ENCODE measurements around the gene SMCR8.

SMCR8 gene

DNA sequence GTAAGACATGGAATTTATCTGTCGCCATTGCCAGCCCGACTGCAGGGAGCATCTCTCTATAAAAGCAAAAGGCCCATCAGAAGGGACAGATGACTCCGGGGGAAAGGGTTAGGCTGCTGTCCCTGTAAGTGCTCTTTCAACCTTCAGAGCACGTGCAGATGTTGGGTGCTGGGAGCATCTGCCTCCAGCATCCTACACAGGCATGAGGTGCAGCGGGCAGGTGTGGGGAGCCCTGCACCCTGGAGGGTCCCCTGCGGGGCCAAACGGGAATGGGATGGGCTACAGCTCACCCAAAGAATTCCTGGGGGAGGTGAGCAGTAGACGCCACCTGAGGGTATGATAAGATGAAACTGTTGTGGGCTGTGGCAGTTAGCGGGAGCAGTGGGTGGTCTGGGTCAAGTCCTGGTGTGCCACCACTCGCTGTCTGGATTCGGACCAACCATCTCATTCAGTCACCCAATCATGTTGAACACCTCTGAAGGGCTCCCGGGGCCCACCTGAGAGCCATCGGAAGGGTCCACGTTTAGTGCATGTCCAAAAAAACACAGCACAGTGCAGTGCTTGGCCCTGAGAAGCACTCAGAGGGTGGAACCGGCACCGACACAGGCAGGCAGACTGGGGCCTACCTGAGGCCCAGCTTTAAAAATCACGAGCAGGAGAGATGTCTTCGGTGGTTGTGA lies 3.8 kb downstream of the SMCR8 start:
- peaks cover 21% of the 10 kb centered on the region for H3K4me1 ChIP-seq (ENCODE audit: control insufficient read depth, insufficient read depth, low read length, poor library complexity, severe bottlenecking)

DNA sequence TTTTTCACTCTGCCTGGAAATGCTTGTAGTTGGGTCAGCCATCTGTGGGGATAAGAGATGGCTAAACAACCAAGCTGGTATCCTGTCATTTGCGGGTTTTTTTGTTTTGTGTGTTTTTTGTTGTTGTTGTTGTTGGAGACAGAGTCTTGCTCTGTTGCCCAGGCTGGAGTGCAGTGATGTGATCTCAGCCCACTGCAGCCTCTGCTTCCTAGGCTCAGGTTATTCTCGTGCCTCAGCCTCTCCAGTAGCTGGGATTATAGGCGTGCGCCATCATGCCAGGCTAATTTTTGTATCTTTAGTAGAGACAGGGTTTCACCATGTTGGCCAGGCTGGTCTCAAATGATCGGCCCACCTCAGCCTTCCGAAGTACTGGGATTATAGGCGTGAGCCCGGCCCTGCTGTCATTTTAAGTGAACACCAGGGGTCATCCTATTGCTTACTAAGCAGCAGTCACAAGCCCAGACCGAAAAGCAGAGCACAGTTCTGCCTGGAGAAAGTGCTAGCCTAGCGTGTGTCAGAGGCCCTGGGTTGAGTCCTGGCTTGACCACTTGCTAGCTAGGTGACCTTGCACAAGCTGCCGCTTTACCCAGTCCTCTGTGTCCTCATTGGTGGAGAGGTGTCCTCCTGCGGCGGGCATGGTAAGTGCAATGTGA lies 4.6 kb downstream of the SMCR8 start:
- Histone ChIP-seq H3K4me3 (ENCODE audit: extremely low read depth, insufficient read depth, low read length, poor library complexity, severe bottlenecking) (no peak overlapping the region), H3K27ac (ENCODE audit: low read depth, low read length, severe bottlenecking) (no peak overlapping the region), H3K36me3 (ENCODE audit: control insufficient read depth, insufficient read depth, low read length) (peaks cover 58% of the 10 kb centered on the region), H3K4me1 (ENCODE audit: control insufficient read depth, insufficient read depth, low read length, poor library complexity, severe bottlenecking) (peaks cover 21% of the 10 kb centered on the region), H3K9me3 (ENCODE audit: control insufficient read depth, low read length) (no peaks in the 10 kb centered on the region)
- 65 to 79% methylated on average over 10 of the region's 13 CpGs for WGBS, 2 experiments (ENCODE audit: insufficient coverage in 2 of 2)

More for the DNA sequence above, 3.8 kb downstream of the SMCR8 start:
- Histone ChIP-seq H3K4me3 (ENCODE audit: extremely low read depth, insufficient read depth, low read length, poor library complexity, severe bottlenecking) (no peak overlapping the region), H3K27ac (ENCODE audit: low read depth, low read length, severe bottlenecking) (no peak overlapping the region), H3K9me3 (ENCODE audit: control insufficient read depth, low read length) (no peaks in the 10 kb centered on the region), H3K36me3 (ENCODE audit: control insufficient read depth, insufficient read depth, low read length) (peaks cover 50% of the 10 kb centered on the region)
- WGBS, 2 experiments (ENCODE audit: insufficient coverage in 2 of 2), result 92 to 94% methylated on average over 12 of the region's 18 CpGs

DNA sequence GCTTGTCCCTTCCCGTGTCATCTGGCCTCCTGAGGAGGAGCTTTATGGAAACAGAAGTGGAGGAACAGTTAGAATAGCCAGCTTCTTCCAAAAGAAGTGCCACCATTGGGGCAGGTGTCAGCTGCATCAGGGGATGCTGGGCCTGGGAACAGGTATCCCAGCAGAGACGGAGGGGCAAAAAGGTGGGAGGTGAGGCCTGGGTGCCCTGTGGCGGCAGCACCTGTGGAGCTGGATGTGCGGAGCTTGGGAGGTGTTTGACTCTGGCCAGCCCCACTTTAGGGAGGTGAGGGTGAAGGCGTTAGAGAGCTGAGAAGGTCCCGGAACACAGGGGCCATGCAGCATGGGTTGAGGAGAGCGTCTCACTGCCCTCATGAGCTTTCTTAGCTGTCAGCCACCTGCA lies 5.2 kb downstream of the SMCR8 start:
- H3K4me1 ChIP-seq (ENCODE audit: control insufficient read depth, insufficient read depth, low read length, poor library complexity, severe bottlenecking), result peaks cover 21% of the 10 kb centered on the region
- 92 to 96% methylated on average over 6 to 7 of the region's 7 CpGs for WGBS, 2 experiments (ENCODE audit: insufficient coverage in 2 of 2)
- H3K27ac ChIP-seq (ENCODE audit: low read depth, low read length, severe bottlenecking), result no peak overlapping the region
- no peak overlapping the region for H3K4me3 ChIP-seq (ENCODE audit: extremely low read depth, insufficient read depth, low read length, poor library complexity, severe bottlenecking)
- H3K36me3 ChIP-seq (ENCODE audit: control insufficient read depth, insufficient read depth, low read length), result peaks cover 64% of the 10 kb centered on the region
- H3K9me3 ChIP-seq (ENCODE audit: control insufficient read depth, low read length), result no peaks in the 10 kb centered on the region

DNA sequence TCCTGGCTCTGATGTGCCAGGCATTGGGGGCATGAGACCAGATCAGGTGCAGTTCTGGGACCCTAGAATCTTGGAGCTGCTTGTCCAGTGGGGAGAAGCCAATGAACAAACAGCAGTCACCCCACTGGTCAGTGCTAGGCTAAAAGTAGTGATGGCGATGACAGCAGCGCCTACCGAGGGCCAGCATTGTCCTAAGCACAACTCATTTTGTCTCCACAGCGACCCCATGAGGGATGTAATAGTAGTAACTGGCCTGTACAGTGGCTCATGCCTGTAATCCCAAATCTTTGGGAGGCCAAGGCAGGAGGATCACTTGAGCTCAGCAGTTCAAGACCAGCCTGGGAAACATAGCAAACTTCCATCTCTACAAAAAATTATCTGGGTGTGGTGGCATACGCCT lies 6.2 kb downstream of the SMCR8 start:
- WGBS, 2 experiments (ENCODE audit: insufficient coverage in 2 of 2), result 94 to 95% methylated on average over 3 of the region's 5 CpGs
- no peak overlapping the region for H3K27ac ChIP-seq (ENCODE audit: low read depth, low read length, severe bottlenecking)
- peaks cover 15% of the 10 kb centered on the region for H3K4me1 ChIP-seq (ENCODE audit: control insufficient read depth, insufficient read depth, low read length, poor library complexity, severe bottlenecking)
- no peak overlapping the region for H3K4me3 ChIP-seq (ENCODE audit: extremely low read depth, insufficient read depth, low read length, poor library complexity, severe bottlenecking)
- H3K9me3 ChIP-seq (ENCODE audit: control insufficient read depth, low read length), result no peaks in the 10 kb centered on the region
- H3K36me3 ChIP-seq (ENCODE audit: control insufficient read depth, insufficient read depth, low read length), result peaks cover 66% of the 10 kb centered on the region

DNA sequence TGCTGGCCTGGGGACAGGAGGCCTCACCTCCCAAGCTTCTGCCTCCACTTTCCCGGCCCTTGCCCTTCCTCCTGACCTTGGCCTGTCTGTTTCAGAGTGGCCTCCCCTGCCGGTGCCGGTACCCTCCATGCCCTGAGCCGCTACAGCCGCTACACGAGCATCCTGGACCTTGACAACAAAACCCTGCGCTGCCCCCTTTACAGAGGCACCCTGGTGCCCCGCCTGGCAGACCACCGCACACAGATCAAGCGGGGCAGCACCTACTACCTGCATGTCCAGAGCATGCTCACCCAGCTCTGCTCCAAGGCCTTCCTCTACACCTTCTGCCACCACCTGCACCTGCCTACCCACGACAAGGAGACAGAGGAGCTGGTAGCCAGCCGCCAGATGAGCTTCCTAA lies 7.4 kb downstream of the SMCR8 start:
- Histone ChIP-seq H3K9me3 (ENCODE audit: control insufficient read depth, low read length) (no peaks in the 10 kb centered on the region), H3K27ac (ENCODE audit: low read depth, low read length, severe bottlenecking) (no peak overlapping the region), H3K4me3 (ENCODE audit: extremely low read depth, insufficient read depth, low read length, poor library complexity, severe bottlenecking) (no peak overlapping the region), H3K4me1 (ENCODE audit: control insufficient read depth, insufficient read depth, low read length, poor library complexity, severe bottlenecking) (peaks cover 10% of the 10 kb centered on the region), H3K36me3 (ENCODE audit: control insufficient read depth, insufficient read depth, low read length) (peaks cover 65% of the 10 kb centered on the region)
- 89 to 94% methylated on average over 9 to 11 of the region's 12 CpGs for WGBS, 2 experiments (ENCODE audit: insufficient coverage in 2 of 2)

DNA sequence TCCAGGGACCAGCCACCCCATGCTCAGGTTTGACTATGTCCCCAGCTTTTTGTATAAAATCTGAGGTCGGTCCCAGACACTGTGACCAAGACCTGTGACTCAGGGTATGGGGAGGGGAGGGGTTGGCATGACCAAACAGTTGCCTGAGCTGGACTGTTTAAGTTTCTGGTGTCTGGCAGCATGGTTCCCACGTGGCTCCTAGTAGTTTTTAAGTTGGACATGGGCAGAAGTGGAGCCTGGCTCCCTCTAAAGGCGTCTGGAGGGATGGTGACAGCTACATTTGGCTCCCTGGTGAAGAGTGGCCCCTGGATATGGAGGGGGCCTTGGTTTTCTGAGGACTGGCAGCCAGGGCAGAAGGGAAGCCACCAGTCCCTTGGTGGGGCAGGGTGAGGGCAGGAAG lies 7.9 kb downstream of the SMCR8 start:
- Histone ChIP-seq H3K9me3 (ENCODE audit: control insufficient read depth, low read length) (no peaks in the 10 kb centered on the region), H3K36me3 (ENCODE audit: control insufficient read depth, insufficient read depth, low read length) (peaks cover 65% of the 10 kb centered on the region), H3K4me3 (ENCODE audit: extremely low read depth, insufficient read depth, low read length, poor library complexity, severe bottlenecking) (no peak overlapping the region), H3K27ac (ENCODE audit: low read depth, low read length, severe bottlenecking) (no peak overlapping the region), H3K4me1 (ENCODE audit: control insufficient read depth, insufficient read depth, low read length, poor library complexity, severe bottlenecking) (peaks cover 6% of the 10 kb centered on the region)
- WGBS, 2 experiments (ENCODE audit: insufficient coverage in 2 of 2), result 75 to 82% methylated on average over 2 of the region's 3 CpGs

DNA sequence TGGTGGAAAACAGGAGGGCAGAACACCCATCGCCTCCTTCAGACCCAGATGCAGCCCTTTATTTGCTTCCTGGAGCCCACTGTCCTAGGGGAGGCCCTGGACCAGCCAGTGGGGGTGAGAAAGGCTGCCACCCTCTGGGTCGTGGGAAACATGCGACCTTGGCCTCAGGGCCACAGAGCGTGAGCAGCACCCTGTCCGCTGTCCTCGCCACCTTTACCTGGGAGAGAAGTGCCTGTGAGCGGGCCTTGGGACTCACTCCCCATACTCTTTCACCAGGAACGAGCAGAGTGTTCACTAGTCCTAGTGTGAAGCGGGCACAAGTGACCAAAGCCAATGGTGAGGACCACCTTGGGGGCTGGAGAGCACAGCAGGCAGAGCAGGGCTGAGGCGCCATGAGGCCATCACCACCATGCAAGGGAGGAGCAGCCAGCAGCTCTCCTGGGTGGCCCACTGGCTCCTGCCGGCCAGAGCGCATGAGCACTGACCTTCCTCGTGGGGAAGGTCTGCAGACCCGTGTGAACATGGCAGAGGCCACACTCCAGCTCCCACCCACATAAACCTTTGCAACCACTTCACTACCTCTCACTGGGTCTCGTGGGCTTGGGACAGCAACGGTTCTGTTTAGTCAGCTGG lies 8.5 kb downstream of the SMCR8 start:
- WGBS, 2 experiments (ENCODE audit: insufficient coverage in 2 of 2), result 90 to 95% methylated on average over 9 to 15 of the region's 16 CpGs
- H3K27ac ChIP-seq (ENCODE audit: low read depth, low read length, severe bottlenecking), result no peak overlapping the region
- H3K4me3 ChIP-seq (ENCODE audit: extremely low read depth, insufficient read depth, low read length, poor library complexity, severe bottlenecking), result no peak overlapping the region
- H3K9me3 ChIP-seq (ENCODE audit: control insufficient read depth, low read length), result no peaks in the 10 kb centered on the region
- peaks cover 2% of the 10 kb centered on the region for H3K4me1 ChIP-seq (ENCODE audit: control insufficient read depth, insufficient read depth, low read length, poor library complexity, severe bottlenecking)
- H3K36me3 ChIP-seq (ENCODE audit: control insufficient read depth, insufficient read depth, low read length), result peaks cover 66% of the 10 kb centered on the region

DNA sequence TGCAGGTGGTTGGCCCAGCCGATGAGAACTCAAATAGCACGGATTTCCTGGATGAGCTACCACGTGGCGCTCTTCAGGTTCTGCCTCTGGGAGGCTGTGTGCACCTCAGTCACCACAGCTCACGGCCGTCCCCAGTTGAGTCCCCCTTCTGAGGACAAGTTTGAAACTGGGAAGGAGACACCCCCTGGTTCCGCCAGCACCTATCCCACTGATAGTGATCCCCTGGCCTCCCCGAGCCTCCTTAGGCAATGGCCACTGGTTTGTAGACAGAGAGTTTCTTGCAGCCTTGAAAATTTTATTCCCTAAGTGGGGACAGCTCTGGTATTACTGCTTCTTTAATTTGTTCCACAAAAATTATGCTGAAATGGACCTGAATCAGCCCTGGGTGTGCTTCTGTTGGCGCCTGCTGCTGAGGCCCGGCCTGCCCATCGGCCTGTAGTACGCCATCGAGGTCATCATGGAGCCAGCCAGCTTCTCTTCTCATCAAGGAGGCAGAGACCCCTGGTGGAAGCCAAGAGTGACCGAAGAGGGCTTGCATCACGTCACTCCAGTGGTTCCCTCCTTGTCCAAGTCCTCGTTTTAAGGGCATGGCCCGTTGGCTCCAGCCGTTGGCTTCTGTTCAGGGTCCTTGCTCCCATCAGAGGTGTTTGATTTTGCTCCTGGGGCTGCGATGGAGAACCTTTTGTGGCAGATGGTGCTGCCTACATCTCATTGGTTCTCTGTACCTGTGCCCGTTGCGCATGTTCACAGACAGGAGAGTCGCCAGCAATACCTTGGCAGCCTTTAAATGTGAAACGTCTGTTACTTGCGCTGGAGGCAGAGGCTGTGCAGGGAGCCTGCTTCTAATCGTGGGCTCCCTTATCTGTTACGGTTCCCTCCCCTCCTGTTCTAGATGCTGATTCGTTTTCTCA lies 9.3 kb downstream of the SMCR8 start:
- Histone ChIP-seq H3K4me3 (ENCODE audit: extremely low read depth, insufficient read depth, low read length, poor library complexity, severe bottlenecking) (no peak overlapping the region), H3K4me1 (ENCODE audit: control insufficient read depth, insufficient read depth, low read length, poor library complexity, severe bottlenecking) (no peaks in the 10 kb centered on the region), H3K27ac (ENCODE audit: low read depth, low read length, severe bottlenecking) (no peak overlapping the region), H3K36me3 (ENCODE audit: control insufficient read depth, insufficient read depth, low read length) (peaks cover 69% of the 10 kb centered on the region), H3K9me3 (ENCODE audit: control insufficient read depth, low read length) (no peaks in the 10 kb centered on the region)
- WGBS, 2 experiments (ENCODE audit: insufficient coverage in 2 of 2), result 95 to 97% methylated on average over 23 to 24 of the region's 27 CpGs

DNA sequence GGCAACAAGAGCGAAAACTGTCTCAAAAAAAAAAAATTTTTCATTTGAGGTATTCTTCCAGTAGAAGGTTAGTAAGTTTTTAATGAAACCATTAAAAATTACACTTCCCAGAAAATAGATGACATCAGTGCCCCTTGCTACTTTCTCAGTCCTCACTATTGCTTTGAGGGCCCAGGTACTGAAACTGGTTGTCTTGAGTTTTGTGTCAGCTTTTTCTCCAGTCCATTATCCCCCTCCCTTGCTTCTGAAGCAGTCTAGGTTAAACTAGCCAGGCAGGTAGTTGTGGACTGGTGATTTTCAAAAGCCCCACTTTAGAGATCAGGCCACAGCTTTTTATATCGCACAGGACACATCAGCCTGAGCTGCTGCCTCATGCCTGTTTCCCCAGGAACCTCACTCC lies 10.9 kb downstream of the SMCR8 start:
- no peak overlapping the region for H3K4me3 ChIP-seq (ENCODE audit: extremely low read depth, insufficient read depth, low read length, poor library complexity, severe bottlenecking)
- H3K27ac ChIP-seq (ENCODE audit: low read depth, low read length, severe bottlenecking), result peak overlapping the region; percentile 41
- H3K9me3 ChIP-seq (ENCODE audit: control insufficient read depth, low read length), result no peaks in the 10 kb centered on the region
- 100% methylated on average over 1 of the region's 2 CpGs for WGBS, 2 experiments (ENCODE audit: insufficient coverage in 2 of 2)
- peaks cover 67% of the 10 kb centered on the region for H3K36me3 ChIP-seq (ENCODE audit: control insufficient read depth, insufficient read depth, low read length)
- H3K4me1 ChIP-seq (ENCODE audit: control insufficient read depth, insufficient read depth, low read length, poor library complexity, severe bottlenecking), result no peaks in the 10 kb centered on the region

DNA sequence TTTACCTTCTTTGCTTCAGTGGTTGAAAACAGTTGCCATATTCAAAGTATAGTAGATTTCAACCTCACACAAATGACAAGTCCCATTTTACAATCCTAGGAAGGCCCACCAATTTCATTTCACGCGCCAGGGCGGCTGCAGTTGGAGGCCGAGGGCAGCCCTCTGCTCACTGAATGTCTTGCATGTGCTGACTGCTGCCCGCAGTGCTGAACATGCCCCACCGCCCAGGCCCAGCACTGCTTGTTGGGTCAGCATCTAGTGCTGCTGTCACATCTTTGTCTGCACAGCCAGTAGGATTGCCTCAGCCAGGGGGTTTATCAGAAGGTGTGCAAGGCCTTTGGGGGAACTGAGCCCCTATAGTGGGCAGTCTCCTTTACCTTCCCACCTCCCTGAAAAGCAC lies 11.5 kb downstream of the SMCR8 start:
- Histone ChIP-seq H3K27ac (ENCODE audit: low read depth, low read length, severe bottlenecking) (peak overlapping the region; percentile 41), H3K9me3 (ENCODE audit: control insufficient read depth, low read length) (no peaks in the 10 kb centered on the region), H3K4me3 (ENCODE audit: extremely low read depth, insufficient read depth, low read length, poor library complexity, severe bottlenecking) (no peak overlapping the region), H3K36me3 (ENCODE audit: control insufficient read depth, insufficient read depth, low read length) (peaks cover 67% of the 10 kb centered on the region), H3K4me1 (ENCODE audit: control insufficient read depth, insufficient read depth, low read length, poor library complexity, severe bottlenecking) (no peaks in the 10 kb centered on the region)
- WGBS, 2 experiments (ENCODE audit: insufficient coverage in 2 of 2), result 94 to 96% methylated on average over 6 of the region's 6 CpGs
